GM19467 (cell line): ENCODE measurements around the gene TLR2.

Experiments
- ATAC-seq: cut with Tn5 transposase; IDR thresholded peaks from one replicate; pipeline ENCODE4 v1.9.1; 2021; ENCODE audit warnings: mild to moderate bottlenecking, moderate library complexity; ENCODE audit not compliant: unreplicated experiment

The TLR2 gene

DNA sequence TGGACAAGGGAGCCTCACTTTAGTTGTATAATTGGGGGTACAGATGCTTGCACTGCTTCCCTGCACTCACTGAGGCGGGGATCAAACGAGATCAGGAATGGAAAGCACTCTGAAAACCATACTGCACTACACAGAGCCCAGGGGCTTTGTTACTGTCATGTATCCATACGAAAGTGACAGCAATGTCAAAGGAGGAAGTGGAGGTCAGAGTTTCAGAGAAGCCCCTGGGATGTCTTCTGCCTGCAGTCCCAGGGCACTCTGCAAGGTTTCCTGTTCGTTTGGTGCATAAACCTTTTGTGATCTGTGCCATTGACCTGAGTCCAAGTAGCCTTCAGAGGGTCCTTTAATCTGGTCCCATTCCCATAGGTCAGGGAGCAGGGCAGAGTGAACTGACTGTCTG is 44.6 kb downstream of the TLR2 start:
- ATAC-seq, result peak; percentile 69

DNA sequence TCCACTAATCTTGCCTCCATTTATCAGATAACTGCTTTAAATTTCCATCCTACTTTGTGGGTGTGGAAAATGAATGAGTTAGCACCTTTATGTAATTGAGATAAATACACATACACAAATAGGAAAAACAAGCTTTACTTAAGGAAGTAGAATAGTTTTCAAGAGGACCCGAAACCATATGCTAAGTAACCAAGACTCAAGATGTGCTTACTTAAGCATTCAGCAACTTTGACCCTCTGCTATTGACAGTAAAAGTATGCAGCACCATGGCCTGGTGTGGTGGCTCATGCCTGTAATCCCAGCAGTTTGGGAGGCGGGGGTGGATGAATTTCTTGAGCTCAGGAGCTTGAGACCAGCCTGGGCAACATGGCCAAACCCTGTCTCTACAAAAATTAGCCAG is 45.8 kb downstream of the TLR2 start:
- ATAC-seq, result no peak

DNA sequence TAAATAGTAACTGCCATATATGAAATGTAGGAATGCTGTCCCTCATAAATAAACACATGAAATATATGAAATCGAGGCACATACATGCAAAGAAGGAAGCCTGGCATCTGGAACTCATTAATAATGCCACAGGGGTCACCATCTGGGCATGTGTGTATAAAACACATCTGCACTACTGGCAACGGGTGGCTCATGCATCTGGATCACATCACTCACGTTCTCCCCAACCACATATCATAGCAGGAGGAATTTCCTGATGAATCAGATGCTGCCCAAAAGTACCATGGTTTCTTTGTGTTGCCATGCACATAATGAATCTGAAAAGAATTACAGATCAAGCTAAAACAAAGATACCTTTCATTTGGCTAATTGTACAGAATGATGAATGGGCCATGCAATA is 47.2 kb downstream of the TLR2 start:
- no peak for ATAC-seq

DNA sequence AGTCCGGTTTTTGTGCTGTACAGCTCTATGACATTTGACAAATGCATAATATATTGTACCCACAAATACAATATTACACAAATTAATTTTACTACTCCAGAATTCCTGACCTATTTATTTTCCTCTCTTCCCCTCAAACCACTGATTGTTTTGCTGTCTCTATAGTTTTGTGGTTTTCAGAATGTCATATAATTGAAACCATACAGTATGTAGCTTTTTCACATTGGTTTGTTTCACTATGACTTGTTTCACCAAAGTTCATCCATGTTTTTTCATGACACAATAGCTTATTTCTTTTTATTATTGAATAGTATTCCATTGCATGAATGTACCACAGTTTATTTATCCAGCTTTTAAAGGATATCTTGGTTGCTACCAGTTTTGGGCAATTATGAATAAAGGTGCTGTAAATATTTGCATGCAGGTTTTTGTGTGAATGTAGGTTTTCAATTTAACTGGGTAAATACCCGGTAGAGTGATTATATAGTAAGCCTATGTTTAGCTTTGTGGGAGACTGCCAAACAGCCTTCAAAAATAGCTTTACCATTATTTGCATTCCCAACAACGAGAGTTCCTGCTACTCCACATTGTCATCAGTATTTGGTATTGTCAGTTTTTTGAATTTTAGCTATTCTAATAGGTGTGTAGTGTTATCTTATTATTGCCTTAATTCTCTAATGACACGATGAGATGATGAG is 49.8 kb downstream of the TLR2 start:
- ATAC-seq, result no peak

DNA sequence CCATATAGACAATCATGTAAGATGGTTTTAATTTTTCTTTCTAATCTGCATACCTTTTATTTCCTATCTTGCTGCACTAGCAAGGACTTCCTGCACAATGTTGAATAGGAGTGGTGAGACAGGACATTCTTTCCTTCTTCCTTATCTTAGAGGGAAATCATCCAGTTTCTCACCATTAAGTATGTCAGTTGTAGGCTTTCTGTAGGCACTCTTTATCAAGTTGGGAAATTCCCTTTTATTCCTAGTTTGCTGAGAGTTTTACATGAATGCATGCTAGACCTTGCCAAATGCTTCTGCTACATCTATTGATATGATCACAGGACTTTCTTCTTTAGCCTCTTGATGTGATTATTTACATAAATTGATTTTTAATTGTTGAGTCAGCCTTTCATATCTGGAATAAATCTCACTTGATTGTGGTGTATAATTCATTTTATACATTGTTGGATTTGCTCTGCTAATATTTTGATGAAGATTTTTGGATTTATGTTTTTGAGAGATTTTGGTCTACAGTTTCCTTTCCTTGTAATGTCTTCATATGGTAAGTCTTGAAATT is 51.9 kb downstream of the TLR2 start:
- no peak for ATAC-seq

DNA sequence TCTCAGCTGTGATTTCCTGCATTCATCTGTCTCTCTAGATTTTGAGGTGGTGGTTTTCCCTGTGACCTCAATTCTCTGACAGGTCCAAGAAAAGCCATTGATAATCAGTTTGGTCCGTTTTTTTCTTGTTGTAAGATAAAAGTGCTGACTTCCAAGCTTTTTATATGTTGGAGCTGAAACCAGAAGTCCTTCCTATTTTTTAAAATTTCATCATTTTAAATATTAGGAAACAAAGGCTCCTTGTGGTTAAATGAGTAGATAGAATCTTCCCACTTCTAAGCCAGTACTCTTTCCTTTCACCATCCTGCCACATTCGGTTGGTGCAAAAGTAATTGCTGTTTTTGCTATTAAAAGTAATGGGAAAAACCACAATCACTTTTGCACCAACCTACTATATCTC is 57.5 kb downstream of the TLR2 start:
- no peak for ATAC-seq

DNA sequence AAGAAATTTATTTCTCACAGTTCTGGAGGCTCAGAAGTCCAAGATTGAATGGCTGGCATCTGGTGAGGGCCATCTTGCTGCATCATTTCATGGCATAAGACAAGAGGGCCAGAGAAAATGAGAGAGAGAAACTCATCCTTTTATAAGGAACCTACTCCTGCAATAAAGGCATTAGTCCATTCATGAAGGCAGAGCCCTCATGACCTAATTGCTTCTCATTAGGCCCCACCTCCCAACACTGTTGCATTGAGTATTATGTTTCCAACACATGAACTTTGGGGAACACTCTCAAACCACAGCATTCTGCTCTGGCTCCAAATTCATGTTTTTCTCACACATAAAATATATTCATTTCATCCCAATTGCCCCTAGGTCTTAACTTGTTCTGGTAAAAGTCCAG is 61.6 kb downstream of the TLR2 start:
- ATAC-seq, result no peak

DNA sequence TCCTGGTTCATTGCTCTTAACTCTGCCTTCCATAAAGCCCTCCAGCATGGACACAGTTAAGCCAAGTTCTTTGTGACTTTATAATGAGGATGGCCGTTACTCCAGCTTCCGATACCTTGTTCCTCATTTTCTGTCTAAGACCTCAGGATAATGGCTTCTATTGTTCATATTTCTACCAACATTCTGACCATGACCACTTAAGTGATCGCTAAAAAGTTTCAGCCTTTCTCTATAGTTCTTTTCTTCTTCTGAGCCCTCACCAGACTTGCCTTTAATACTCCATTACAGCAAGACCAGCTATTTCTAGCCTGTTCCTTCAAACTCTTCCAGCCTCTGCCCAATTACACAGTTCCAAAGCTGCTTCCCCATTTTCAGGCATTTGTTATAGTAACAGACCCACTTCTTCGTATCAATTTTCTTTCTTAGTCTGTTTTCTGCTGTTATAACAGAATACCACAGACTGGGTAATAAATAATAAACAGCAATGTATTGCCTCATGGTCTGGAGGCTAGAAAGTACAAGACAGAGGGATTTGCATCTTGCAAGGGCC is 63.4 kb downstream of the TLR2 start:
- no peak for ATAC-seq

DNA sequence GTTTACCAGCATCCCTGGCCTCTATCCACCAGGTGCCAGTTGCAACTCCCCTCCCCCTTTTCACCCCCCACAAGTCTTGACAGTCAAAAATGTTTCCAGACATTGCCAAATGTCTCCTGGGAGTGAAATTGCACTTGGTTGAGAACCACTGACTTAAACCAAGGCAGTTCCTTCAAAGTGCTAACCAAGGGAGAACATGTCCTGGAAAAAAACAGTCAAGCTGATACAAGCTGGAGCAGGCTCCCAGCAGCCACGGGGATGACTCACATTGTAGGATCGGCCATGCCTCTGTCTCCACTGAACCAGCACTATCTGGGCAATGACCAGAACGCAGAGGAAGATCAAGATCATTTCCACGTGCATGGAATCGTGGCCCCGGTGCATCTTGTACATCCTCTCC is 64.3 kb downstream of the TLR2 start:
- no peak for ATAC-seq

DNA sequence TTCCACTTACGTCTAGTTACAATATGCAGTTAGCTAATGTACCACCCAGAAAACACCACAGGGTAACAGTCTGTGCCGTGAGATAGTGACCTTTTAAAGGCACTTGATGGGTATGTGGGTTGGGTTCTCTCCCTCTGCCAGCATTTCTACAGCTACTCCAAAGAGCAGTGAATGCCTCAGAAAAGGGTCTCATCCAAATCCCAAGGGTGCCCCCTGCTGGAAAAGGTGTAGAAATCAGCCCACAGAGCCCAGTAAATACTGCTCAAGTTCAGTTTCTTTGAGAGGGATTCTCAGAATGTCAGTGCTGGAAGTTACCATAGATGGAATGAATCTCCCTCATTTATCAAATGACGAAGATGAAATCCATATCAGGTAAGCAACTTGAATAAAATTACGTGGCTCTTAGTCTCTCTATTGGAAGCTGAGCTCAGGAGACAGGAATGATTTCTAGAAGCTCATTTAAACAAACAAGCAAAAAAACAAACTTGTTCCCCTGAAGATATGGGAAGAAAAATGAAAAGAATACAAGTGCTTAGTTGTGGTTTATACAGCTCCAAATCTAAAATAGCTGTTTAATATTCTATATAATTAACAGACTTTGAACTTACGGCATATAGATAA is 66.2 kb downstream of the TLR2 start:
- ATAC-seq, result peak; percentile 83

DNA sequence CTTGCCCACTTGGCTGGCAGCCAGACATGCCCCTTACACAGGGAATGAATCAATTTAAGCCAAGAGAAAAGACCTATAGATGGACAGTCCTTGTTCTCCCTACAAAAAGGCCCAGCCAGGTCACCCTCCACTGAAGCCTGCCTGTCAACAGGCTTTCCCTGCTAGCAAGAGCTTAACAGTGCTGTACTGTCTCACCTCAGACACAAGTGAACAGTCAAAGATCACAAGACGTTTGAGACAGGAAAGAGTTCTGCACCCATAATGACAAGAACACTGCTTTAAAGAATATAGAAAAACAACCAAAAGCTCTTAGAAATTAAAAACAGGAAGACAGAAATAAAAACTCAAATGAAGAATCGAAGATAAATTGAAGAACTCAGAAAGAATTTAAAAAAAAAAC is 71.1 kb downstream of the TLR2 start:
- no peak for ATAC-seq
